Right renal pelvis (tissue), 4 donors: ENCODE measurements around the gene RASGRP3. TPM values are rescaled to one million over a fixed set of nuclear protein-coding genes. Genes with fewer than 3 reads are reported as not detected.

Experiments
- DNase-seq, 4 donors: peaks; one replicate each; pipeline ENCODE4 v3.0.0-alpha.2; 2013; ENCODE audit warnings: low read depth in 4 of 4, low spot score in 3 of 4, missing footprints in 1 of 4
- polyA plus RNA-seq, 4 donors: library from polyadenylated mRNA; unstranded; fragments of 120-200 nt; gene quantifications; one replicate each; pipeline ENCODE4 v1.2.1, GENCODE V29; 2013; ENCODE audit not compliant: insufficient read length in 4 of 4

The RASGRP3 gene
- polyA plus RNA-seq, 4 donors: 17.1 to 27.1 (median 22.9) TPM

- no peak for DNase-seq
These were observed 85.4 kb downstream of the RASGRP3 start for GRCh38 chr2:33561872-33562271.

DNA sequence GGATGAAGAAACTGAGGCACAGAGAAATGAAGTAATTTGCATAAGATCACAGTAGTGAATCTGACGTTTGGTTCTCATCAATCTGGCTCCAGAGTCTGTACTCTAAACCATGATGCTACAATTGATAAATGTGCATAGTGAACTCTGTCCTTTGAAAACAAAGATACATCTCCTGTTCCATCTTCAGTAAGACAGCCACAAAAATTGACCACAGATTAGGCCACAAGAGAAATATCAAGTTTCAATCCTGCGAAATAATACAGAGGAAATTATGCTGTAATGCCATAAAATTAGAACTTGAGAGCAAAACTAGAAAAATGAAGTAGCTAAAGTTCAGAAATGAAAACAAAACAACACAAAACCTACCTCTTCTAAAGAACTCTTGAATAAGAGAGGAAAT, 94.2 kb downstream of the RASGRP3 start:
- DNase-seq: no peak

DNA sequence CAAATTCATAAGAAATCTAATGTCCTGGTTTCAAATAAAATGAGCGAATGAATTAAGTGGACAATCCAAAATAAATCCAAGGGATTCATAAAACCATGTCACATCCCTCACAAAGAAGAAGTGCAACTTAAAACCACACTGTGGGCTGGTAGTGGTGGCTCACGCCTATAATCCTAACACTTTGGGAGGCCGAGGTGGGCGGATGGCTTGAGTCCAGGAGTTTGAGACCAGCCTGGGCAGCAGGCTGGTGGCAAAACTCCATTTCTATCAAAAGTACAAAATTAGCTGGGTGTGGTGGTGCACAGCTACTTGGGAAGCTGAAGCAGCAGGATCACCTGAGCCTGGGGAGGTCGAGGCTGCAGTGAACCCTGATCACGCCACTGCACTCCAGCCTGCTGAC, 97.2 kb downstream of the RASGRP3 start:
- DNase-seq: no peak

DNA sequence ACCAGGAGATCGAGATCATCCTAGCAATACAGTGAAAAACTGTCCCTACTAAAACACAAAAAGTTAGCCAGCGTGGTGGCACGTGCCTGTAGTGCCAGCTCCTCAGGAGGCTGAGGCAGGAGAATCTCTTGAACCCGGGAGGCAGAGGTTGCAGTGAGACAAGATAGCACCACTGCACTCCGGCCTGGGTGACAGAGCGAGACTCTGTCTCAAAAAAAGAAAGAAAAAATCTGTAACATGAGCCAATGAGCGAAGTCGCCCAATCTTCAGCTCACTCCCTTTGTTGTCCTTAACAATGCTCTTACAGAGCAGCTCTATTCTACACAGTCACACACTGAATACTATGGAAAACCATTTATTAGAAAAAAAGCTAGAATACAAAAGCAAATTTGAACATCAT, 100.6 kb downstream of the RASGRP3 start:
- no peak for DNase-seq

DNA sequence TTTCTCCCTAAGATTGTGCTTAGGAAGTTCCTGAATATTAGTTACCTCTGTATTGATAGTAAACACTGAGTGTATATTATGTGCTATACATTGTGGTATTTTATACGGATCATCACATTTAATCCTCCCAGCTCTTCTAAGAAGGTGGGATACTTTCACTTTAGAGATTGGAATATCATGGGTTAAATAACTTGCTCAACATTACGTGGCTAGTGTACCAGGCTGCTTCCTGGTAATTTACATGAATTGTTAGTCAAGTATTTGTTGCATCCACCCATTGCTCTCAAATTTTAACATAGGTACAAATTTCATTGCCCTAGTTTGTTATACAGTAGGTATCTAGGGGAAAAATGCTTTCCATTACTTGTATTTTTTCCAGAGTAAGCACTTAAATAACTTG, 101.2 kb downstream of the RASGRP3 start:
- no peak for DNase-seq

DNA sequence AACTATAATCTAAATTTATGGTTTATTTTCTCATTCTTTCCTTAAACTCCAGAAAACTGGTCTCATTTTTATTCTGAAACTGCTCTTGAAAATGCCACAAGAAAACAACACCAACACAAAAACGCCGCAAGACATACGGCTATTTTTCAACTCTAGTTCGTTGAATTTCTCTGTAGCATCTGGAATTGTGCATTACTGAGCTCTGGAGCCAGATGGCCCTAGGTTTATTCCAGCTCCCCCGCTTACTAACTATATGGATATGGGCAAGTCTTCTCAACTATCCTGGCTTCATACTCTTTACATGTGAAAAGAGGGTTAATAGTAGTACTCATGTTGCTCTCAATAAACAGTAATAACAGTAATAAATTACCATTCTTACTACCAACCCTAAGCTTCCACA, 102.8 kb downstream of the RASGRP3 start:
- DNase-seq: no peak

DNA sequence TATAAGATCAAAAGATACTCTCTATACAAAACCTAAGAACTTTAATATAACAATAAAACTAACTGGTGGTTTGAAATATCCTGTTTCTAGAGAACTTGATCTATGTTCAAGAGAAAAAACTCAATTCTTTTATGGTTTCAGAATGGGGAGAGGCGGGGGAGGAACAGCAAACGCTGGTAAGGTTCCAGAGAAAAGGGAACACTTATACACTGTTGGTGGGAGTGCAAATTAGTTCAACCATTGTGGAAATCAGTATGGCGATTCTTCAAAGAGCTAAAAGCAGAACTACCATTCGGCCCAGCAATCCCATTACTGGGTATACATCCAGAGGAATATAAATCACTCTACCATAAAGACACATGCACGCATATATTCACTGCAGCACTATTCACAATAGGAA, 105.4 kb downstream of the RASGRP3 start:
- DNase-seq: no peak

DNA sequence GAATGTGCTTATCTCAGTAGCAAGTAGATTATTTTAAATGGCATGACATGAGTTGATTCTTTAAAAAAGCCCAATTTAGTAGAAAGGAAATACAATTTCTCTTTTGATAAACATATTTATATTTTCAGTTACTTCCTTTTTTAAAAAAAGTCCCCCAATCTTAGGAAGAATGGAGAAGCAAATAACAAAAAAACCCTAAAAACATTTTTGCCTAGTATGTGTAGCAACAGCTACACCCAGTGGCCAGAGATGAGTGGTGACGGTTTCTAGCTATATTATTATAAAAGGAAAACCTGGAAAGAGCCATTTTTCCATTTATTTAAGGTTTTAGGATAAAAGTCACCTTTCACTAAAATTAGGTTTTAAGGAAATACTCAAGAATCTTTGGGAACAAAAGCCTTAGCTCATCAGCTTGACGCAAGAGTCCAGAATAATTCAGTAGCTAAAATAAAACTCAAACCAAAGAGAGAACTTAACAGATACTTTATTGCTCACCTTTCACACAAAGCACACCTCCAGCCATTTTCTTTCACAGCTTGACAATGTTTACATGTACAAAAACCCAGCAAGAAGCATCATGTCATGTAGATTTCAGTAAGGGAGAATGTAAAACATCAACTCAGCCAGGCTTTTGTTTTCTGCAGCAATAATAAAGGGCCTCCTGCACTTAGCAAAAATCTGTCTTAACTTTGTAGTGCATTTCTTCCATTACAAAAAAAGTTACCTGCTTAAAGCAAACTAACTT, 106.9 kb downstream of the RASGRP3 start:
- DNase-seq: no peak

GRCh38 chr2:33586766-33587165, 110.3 kb downstream of the RASGRP3 start:
- DNase-seq: no peak

GRCh38 chr2:33588232-33588631, 111.8 kb downstream of the RASGRP3 start:
- DNase-seq: no peak

- no peak for DNase-seq
These were observed 113.0 kb downstream of the RASGRP3 start for GRCh38 chr2:33589444-33589843.

DNA sequence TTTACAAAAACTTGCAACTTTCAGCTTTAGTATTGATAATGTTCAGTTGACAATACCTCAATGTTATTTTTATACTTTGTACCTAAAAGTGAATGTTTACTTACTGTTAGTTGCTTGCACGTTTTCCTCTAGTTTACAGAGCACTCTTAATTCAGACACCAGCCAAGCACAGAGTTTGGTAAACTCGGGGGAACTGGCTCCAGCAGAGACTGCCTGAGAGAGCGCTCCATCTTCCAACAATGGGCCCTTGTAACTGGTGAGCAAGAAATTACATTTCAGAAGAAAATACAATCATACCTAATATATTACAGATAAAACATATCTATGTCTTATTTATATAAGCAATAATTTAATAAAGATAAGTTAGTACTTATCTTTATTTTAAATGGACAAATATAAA, 118.9 kb downstream of the RASGRP3 start:
- no peak for DNase-seq

DNA sequence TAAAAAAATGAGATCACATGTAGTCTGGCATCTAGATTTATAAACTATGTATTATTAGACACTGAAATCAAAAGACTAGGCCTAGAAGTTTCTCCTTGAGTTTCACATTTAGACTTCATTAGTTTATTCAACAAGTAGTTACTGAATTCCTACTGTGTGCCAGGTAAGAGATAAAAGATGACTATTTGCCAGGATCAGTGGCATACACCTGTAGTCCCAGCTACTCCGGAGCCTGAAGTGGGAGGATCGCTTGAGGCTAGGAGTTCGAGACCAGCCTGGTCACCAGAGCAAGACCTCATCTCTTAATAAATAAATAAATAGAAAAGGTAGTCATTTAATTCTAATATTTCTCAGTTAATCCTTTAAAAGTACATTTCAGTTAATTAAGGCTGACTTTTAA, 120.6 kb downstream of the RASGRP3 start:
- no peak for DNase-seq

- DNase-seq: no peak
These were observed 122.2 kb downstream of the RASGRP3 start for GRCh38 chr2:33598561-33599174.

- peak; percentile 98 to 99 (median 99) for DNase-seq
These were observed 122.9 kb downstream of the RASGRP3 start, which contains the start of gene FAM98A for GRCh38 chr2:33599175-33599942. Gene FAM98A (minus strand): TSS chr2:33599299. CDS start chr2:33599221, 78 bp downstream.

DNA sequence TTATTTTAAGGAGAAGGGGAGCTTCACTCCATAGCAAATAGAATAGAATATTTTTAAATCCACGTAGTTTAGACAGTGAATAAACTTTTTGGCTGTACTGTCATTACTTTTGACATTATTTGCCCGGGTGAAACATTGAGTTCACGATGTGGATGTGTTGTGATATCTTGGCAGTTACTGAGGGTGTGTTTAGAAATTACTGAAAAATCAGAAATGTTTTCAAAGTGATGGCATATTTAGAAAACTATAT, 123.4 kb downstream of the RASGRP3 start:
- no peak for DNase-seq

GRCh38 chr2:33602201-33602830, 125.9 kb downstream of the RASGRP3 start:
- no peak for DNase-seq

DNA sequence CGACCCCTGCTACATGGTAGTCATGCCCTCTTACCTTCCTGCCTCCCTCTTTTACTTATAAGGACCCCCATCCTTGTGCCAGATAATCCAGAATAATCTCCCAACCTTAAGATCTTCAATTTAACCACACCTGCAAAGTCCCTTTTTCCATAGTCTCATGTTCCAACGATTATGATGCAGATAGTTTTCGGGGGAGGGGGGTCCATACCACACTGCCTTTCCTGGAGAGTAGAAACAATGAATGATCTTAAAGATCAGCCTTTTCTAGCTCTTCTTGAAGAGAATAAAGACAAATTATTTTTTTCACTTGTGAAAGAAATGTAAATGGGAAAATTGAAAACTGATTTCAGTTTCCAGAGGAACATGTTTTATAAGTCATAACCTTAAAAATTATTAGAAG, 127.0 kb downstream of the RASGRP3 start:
- no peak for DNase-seq

GRCh38 chr2:33605056-33605455, 128.6 kb downstream of the RASGRP3 start:
- DNase-seq: no peak

DNA sequence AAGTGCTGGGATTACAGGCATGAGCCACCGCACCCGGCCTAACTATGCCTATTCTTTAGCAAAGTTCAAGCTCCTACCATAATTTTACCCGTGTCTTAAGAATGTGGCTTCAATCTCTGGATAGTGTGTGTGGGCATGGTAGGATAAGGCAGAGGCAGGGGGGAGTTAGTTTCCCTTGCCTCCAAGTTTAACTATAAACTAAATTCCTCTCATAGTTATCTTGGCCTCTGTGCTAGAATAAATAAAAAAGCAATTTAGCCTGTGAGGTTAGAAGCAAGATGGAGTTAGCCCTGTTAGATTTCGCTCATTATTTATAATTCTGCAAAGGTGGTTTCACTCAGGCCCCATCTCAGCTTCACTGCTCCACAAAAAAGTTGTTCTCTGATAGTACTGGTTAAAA, 129.7 kb downstream of the RASGRP3 start:
- no peak for DNase-seq

DNA sequence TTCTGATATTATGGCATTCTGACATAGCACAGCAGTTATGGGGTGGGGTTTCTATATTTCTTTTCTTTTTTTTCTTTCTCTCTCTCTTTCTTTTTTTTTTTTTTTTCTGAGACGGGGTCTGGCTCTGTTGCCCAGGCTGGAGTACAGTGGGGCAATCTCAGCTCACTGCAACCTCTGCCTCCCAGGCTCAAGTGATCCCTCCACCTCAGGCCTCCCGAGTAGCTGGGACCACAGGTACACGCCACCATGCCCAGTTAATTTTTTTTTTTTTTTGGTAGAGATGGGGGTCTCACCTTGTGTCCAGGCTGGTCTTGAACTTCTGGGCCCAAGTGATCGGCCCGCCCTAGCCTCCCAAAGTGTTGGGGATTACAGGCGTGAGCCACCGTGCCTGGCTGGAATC, 130.2 kb downstream of the RASGRP3 start:
- DNase-seq: no peak
